SK-N-SH (cell line): Measurements from ENCODE around the gene PTPRD. TPM values are rescaled to one million over a fixed set of nuclear protein-coding genes. Genes with fewer than 3 reads are reported as not detected.

Experiments
- CTCF ChIA-PET: fragments of 300-600, 350-600 bp; formaldehyde crosslinking; extraction: SDS; loops from one replicate; lab custom pipeline; 2021; lab: Yijun Ruan, JAX
- POLR2A ChIA-PET: fragments of 350-600 bp; sonication (Branson Sonifier 250); formaldehyde crosslinking; extraction: SDS; loops from one replicate; lab custom pipeline; 2020; ENCODE audit warnings: antibody characterized with exemption, inconsistent platforms; lab: Yijun Ruan, JAX
- DNase-seq: peaks from one replicate; pipeline ENCODE4 v3.0.0; 2012
- H2AFZ ChIP-seq: fragments of 200-600 bp; sonication (generic); 2 replicates; pipeline ENCODE4 v1.8.1; 2016; ENCODE audit warnings: antibody characterized with exemption, mild to moderate bottlenecking, low read depth
- H3F3A ChIP-seq: fragments of 200-600 bp; sonication (generic); replicated peaks from 2 replicates; pipeline ENCODE3; 2016; ENCODE audit warnings: antibody characterized with exemption, mild to moderate bottlenecking; ENCODE audit not compliant: insufficient read depth
- H3K27ac ChIP-seq, 2 experiments: fragments of 200-500 bp in 1 of 2; fragments of 200-600 bp in 1 of 2; sonication (Bioruptor generic) in 1 of 2; sonication (generic), shearing (Covaris generic) in 1 of 2; 2 replicates each; pipeline versions ENCODE4 v1.5.1 to v1.6.1; 2014 to 2016; ENCODE audit warnings: low read depth in 2 of 2, inconsistent platforms in 1 of 2, low read length in 1 of 2, mild to moderate bottlenecking in 1 of 2, mixed read lengths in 1 of 2
- H3K27me3 ChIP-seq: fragments of 200-600 bp; sonication (generic), shearing (Covaris generic); 2 replicates; pipeline ENCODE4 v1.6.1; 2016; ENCODE audit warnings: mixed run types; ENCODE audit not compliant: insufficient read depth
- H3K36me3 ChIP-seq, 2 experiments: fragments of 200-500 bp in 1 of 2; fragments of 200-600 bp in 1 of 2; sonication (Bioruptor generic) in 1 of 2; sonication (generic) in 1 of 2; replicated peaks in 1 of 2; 2 replicates each; pipeline versions ENCODE3 to v1.5.1; 2014 to 2016; ENCODE audit warnings: low read length in 1 of 2, mild to moderate bottlenecking in 1 of 2; ENCODE audit not compliant: insufficient read depth in 2 of 2, control insufficient read depth in 1 of 2
- H3K4me1 ChIP-seq, 2 experiments: fragments of 200-500 bp in 1 of 2; fragments of 200-600 bp in 1 of 2; sonication (Bioruptor generic) in 1 of 2; sonication (generic), shearing (Covaris generic) in 1 of 2; 2 replicates each; pipeline versions ENCODE4 v1.5.1 to v1.6.1; 2014 to 2016; ENCODE audit warnings: low read depth in 1 of 2, low read length in 1 of 2, mixed run types in 1 of 2; ENCODE audit not compliant: insufficient read depth in 2 of 2, control insufficient read depth in 1 of 2
- H3K4me2 ChIP-seq: fragments of 200-600 bp; sonication (generic), shearing (Covaris generic); 2 replicates; pipeline ENCODE4 v1.6.1; 2017; ENCODE audit warnings: mixed run types
- H3K4me3 ChIP-seq, 2 experiments: fragments of 200-500 bp in 1 of 2; fragments of 200-600 bp in 1 of 2; sonication (Bioruptor generic) in 1 of 2; sonication (generic), shearing (Covaris generic) in 1 of 2; 2 replicates each; pipeline versions ENCODE4 v1.5.1 to v1.8.1; 2014 to 2016; ENCODE audit warnings: low read depth in 2 of 2, inconsistent platforms in 1 of 2, low read length in 1 of 2, mild to moderate bottlenecking in 1 of 2, mixed read lengths in 1 of 2, moderate library complexity in 1 of 2
- H3K79me2 ChIP-seq: fragments of 200-600 bp; sonication (generic); 2 replicates; pipeline ENCODE4 v1.8.1; 2017; ENCODE audit warnings: mild to moderate bottlenecking; ENCODE audit not compliant: insufficient read depth
- H3K9ac ChIP-seq: fragments of 200-600 bp; sonication (generic); 2 replicates; pipeline ENCODE4 v1.6.1; 2017; ENCODE audit warnings: mixed run types
- H3K9me2 ChIP-seq: fragments of 200-600 bp; sonication (generic); 2 replicates; pipeline ENCODE4 v1.6.1; 2017; ENCODE audit warnings: mixed run types
- H3K9me3 ChIP-seq: fragments of 200-600 bp; sonication (generic); 2 replicates; pipeline ENCODE4 v1.6.1; 2017; ENCODE audit warnings: mixed run types, mild to moderate bottlenecking, moderate library complexity
- H4K20me1 ChIP-seq: fragments of 200-600 bp; sonication (generic); 2 replicates; pipeline ENCODE4 v1.6.1; 2017; ENCODE audit warnings: mild to moderate bottlenecking, mixed run types; ENCODE audit not compliant: insufficient read depth
- CHD2 ChIP-seq: fragments of 150-350 bp; IDR thresholded peaks from 2 replicates; pipeline ENCODE4 v1.6.1; 2018; ENCODE audit warnings: low read length; ENCODE audit not compliant: partially characterized antibody
- ELF1 ChIP-seq: IDR thresholded peaks from 2 replicates; pipeline ENCODE4 v1.4.0; 2012
- EP300 ChIP-seq, 2 experiments: IDR thresholded peaks; 2 replicates each; pipeline versions ENCODE4 v1.4.0 to v1.6.1; 2012; ENCODE audit warnings: borderline replicate concordance in 1 of 2, low read depth in 1 of 2, low read length in 1 of 2
- EZH2phosphoT487 ChIP-seq: fragments of 200-600 bp; sonication (generic); IDR thresholded peaks from 2 replicates; pipeline ENCODE4 v1.6.1; 2017; ENCODE audit warnings: low read depth, mixed run types, mild to moderate bottlenecking, antibody characterized with exemption, moderate library complexity, borderline replicate concordance
- FOSL2 ChIP-seq: IDR thresholded peaks from 2 replicates; pipeline ENCODE4 v1.4.0; 2012; ENCODE audit warnings: low read depth, mild to moderate bottlenecking, moderate library complexity, borderline replicate concordance
- FOXM1 ChIP-seq: IDR thresholded peaks from 2 replicates; pipeline ENCODE4 v1.4.0; 2012; ENCODE audit warnings: low read depth, mild to moderate bottlenecking
- GABPA ChIP-seq: IDR thresholded peaks from 2 replicates; pipeline ENCODE4 v1.4.0; 2012; ENCODE audit warnings: low read depth, mild to moderate bottlenecking
- MXI1 ChIP-seq: IDR thresholded peaks from 2 replicates; pipeline ENCODE4 v1.6.1; 2012; ENCODE audit warnings: mild to moderate bottlenecking, low read depth, low read length, improper control_type of control experiment
- TCF12 ChIP-seq: IDR thresholded peaks from 2 replicates; pipeline ENCODE4 v1.4.0; 2012
- TEAD4 ChIP-seq: IDR thresholded peaks from 2 replicates; pipeline ENCODE4 v1.4.0; 2012; ENCODE audit warnings: mild to moderate bottlenecking, borderline replicate concordance; ENCODE audit not compliant: insufficient read depth
- USF1 ChIP-seq: IDR thresholded peaks from 2 replicates; pipeline ENCODE4 v1.4.0; 2012; ENCODE audit warnings: low read depth, borderline replicate concordance
- USF2 ChIP-seq: fragments of 150-350 bp; IDR thresholded peaks from 2 replicates; pipeline ENCODE4 v1.6.1; 2017; ENCODE audit warnings: antibody characterized with exemption, low read length, low read depth, borderline replicate concordance
- YY1 ChIP-seq: IDR thresholded peaks from 2 replicates; pipeline ENCODE4 v1.4.0; 2012; ENCODE audit warnings: low read depth, mild to moderate bottlenecking
- ZBTB33 ChIP-seq: IDR thresholded peaks from 2 replicates; pipeline ENCODE4 v1.4.0; 2012; ENCODE audit warnings: low read depth, borderline replicate concordance
- WGBS: methylation state at CpG from one replicate; pipeline ENCODE4 v1.1.6; 2017; ENCODE audit warnings: low lambda C conversion rate; 5-methylcytosine and 5-hydroxymethylcytosine counted together
- polyA plus RNA-seq, 3 experiments: library from polyadenylated mRNA; depleted of rRNA; stranded (reverse); fragments of >200 nt; gene quantifications; 2 replicates each; pipeline ENCODE4 v1.2.3, GENCODE V29; 2012

Gene PTPRD
- polyA plus RNA-seq, 1 of the 3 experiments (the other 2 are of a cell fraction) = 0.15 TPM

DNA sequence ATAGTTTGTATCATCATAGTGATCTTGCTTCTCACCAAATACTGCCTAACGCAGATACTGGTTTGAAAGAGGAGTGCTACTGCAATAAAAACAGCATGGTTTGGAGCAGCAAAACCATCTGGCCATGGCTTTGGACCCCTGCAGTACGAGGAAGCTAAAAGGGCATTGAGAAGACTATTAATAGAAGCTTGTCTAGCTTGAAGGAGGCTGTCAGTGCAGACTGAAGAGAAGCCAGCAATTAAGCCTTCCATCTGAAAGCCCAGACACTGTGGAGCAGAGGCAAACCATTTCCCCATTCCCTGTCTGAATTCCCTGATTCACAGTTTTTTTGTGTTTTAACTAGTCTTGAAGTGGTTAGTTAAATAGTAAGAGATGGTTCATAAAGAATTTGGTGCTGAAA, 281.6 kb downstream of the PTPRD start:
- Histone ChIP-seq H3K9ac (no peak overlapping the region), H3K36me3 (no peaks in the 10 kb centered on the region), H3K27me3 (no peaks in the 10 kb centered on the region), H3K4me2 (no peak overlapping the region), H2AFZ (no peak overlapping the region), H3K4me3 (no peak overlapping the region), H3K27ac (no peak overlapping the region), H3K79me2 (no peaks in the 10 kb centered on the region), H3K9me2 (no peaks in the 10 kb centered on the region), H4K20me1 (no peaks in the 10 kb centered on the region), H3K4me1 (no peaks in the 10 kb centered on the region), H3K9me3 (no peaks in the 10 kb centered on the region), H3F3A (no peaks in the 10 kb centered on the region)
- POLR2A ChIA-PET = no interaction called here
- TF ChIP-seq YY1 (no peak), GABPA (no peak), USF1 (no peak), MXI1 (no peak), EZH2phosphoT487 (no peak), TCF12 (no peak), TEAD4 (no peak), EP300 (IDR thresholded peaks at IDR 0.05; ENCODE audit: borderline replicate concordance in 1 of 2, low read depth in 1 of 2, low read length in 1 of 2) (no peak), FOSL2 (no peak), USF2 (no peak), CHD2 (no peak)
- DNase-seq = no peak
- CTCF ChIA-PET = interaction anchor here (0.9 kb wide), 1 partner anchor 9 kb away, joined by 3 read pairs; no protein-coding TSS in a partner anchor
- WGBS = 0% methylated on average over 2 of the region's 2 CpGs

DNA sequence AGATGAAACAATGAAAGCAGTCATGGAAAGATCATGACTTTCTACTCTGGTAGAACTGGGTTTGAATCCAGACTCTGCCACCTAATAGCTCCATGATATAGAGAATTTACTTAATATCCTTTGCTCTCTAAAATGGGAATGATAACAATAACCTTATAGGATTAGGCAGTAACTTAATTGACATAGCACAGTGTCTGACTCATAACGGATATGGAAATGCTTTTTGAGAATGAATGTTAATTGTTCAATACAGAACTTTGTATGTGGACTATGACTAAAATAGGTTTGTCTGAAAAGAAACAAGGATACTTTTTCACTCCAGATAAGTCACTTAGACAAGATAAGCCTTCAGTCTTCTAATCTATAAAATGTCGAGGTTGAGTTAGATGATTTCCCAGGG, 330.7 kb downstream of the PTPRD start:
- TF ChIP-seq TEAD4 = no peak
- no peak for TF ChIP-seq ZBTB33
- TF ChIP-seq USF2 = no peak
- TF ChIP-seq ELF1 = no peak
- TF ChIP-seq FOXM1 = no peak
- POLR2A ChIA-PET = no interaction called here
- Histone ChIP-seq H3K9me2 (no peaks in the 10 kb centered on the region), H3K4me2 (no peak overlapping the region), H3K27ac (no peak overlapping the region), H3K4me1 (no peaks in the 10 kb centered on the region), H2AFZ (no peak overlapping the region), H3K79me2 (no peaks in the 10 kb centered on the region), H4K20me1 (no peaks in the 10 kb centered on the region), H3K9ac (no peak overlapping the region), H3K27me3 (no peaks in the 10 kb centered on the region), H3K36me3 (no peaks in the 10 kb centered on the region), H3K4me3 (no peak overlapping the region), H3F3A (no peaks in the 10 kb centered on the region), H3K9me3 (no peaks in the 10 kb centered on the region)
- CTCF ChIA-PET = interaction anchor here (0.8 kb wide), 1 partner anchor 26 kb away, joined by 3 read pairs; no protein-coding TSS in a partner anchor
- no peak for DNase-seq
- 4% methylated on average over 2 of the region's 2 CpGs for WGBS
